Stomach (tissue), 9 donors: ENCODE data around the gene MYO18B. TPM values are rescaled to one million over a fixed set of nuclear protein-coding genes. Genes with fewer than 3 reads are reported as not detected.

ENCODE experiments used
- DNase-seq, 2 donors: peaks; one replicate each; pipeline versions ENCODE4 v3.0.0 to v3.0.0-alpha.2; 2013 to 2019
- H3K27ac ChIP-seq, 5 donors: fragments of 200-600 bp in 4 of 5; sonication (generic) in 4 of 5; one replicate each; pipeline ENCODE4 v1.5.1; 2013 to 2019; ENCODE audit warnings: mild to moderate bottlenecking in 1 of 5, moderate library complexity in 1 of 5
- H3K27me3 ChIP-seq, 3 donors: fragments of 200-600 bp; sonication (generic); one replicate each; pipeline ENCODE4 v1.5.1; 2017 to 2019; ENCODE audit warnings: mixed run types in 1 of 3
- H3K36me3 ChIP-seq, 4 donors: fragments of 200-600 bp; sonication (generic); 1 replicate in 3 of 4; 2 replicates in 1 of 4; pipeline ENCODE4 v1.5.1; 2016 to 2019
- H3K4me1 ChIP-seq, 4 donors: fragments of 200-600 bp; sonication (generic); one replicate each; pipeline ENCODE4 v1.5.1; 2016 to 2019
- H3K4me3 ChIP-seq, 4 donors: fragments of 200-600 bp; sonication (generic) in 3 of 4; one replicate each; pipeline ENCODE4 v1.5.1; 2016 to 2019; ENCODE audit warnings: mild to moderate bottlenecking in 1 of 4
- H3K9me3 ChIP-seq, 4 donors: fragments of 200-600 bp; sonication (generic); one replicate each; pipeline ENCODE4 v1.5.1; 2016 to 2019
- CTCF ChIP-seq, 7 experiments: fragments of 450-650 bp in 4 of 7; fragments of 200-600 bp in 3 of 7; sonication (generic) in 3 of 7; IDR thresholded peaks; one replicate each; pipeline ENCODE4 v1.5.1; 2016 to 2019; ENCODE audit warnings: antibody characterized with exemption in 7 of 7, control low read depth in 2 of 7, mild to moderate bottlenecking in 1 of 7
- EP300 ChIP-seq: sonication (generic); formaldehyde crosslinking; IDR thresholded peaks from one replicate; pipeline ENCODE4 v1.6.1; 2017; ENCODE audit warnings: antibody characterized with exemption
- POLR2A ChIP-seq, 4 donors: fragments of 450-650 bp; IDR thresholded peaks; one replicate each; pipeline ENCODE4 v1.6.1; 2016; ENCODE audit warnings: antibody characterized with exemption in 4 of 4, control low read depth in 2 of 4, mild to moderate bottlenecking in 1 of 4, moderate library complexity in 1 of 4
- POLR2AphosphoS5 ChIP-seq, 3 donors: sonication (generic); formaldehyde crosslinking; IDR thresholded peaks; one replicate each; pipeline ENCODE4 v1.6.1; 2016; ENCODE audit warnings: antibody characterized with exemption in 3 of 3
- WGBS, 5 donors: extraction: QIAGEN DNeasy Blood & Tissue Kit in 3 of 5; methylation state at CpG; one replicate each; pipeline versions ENCODE4 v1.1.5 to v1.1.7; 2013 to 2018; 5-methylcytosine and 5-hydroxymethylcytosine counted together
- intact Hi-C: fragments of 100-400 bp; cut with DNase I; formaldehyde crosslinking; loops from one replicate; pipeline ENCODE4 v1.15.1; 2023; ENCODE audit warnings: low total_unique reads
- polyA plus RNA-seq, 3 donors: library from polyadenylated mRNA; stranded (reverse); fragments of 200-250 nt; gene quantifications; one replicate each; pipeline ENCODE4 v1.2.3, GENCODE V29; 2013
- total RNA-seq, 5 donors: library from RNA; depleted of rRNA; stranded (reverse); fragments of >200 nt; gene quantifications; one replicate each; pipeline versions ENCODE4 v1.1.0 to v1.2.3, GENCODE V29; 2014 to 2016
- donor health status: healthy with polysubstance abuse.
- donor health status: Bipolar disorder and iron deficiency.
- donor health status: healthy.

The MYO18B gene
- total and polyA plus RNA-seq, 8 donors: 0.31 to 7.6 (median 0.92) TPM; not detected in 1

DNA sequence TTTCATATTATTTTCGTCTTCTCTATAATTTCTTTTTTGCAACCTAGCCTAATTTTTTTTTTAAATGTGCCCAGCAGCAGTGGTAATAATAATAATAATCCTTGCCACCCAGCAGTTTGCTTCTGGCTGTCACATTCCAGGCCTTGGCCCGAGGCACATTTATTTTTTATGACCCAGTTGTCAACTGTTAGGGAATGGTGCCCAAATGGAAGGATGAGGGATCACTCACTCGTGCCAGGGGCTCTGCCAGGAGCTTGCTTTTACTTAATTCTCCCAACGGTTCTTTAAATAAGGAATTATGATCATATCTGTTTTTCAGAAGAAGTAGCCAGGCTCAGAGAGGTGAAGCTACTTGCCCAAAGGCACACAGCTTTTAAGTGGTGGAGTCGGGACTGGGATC is 49.6 kb downstream of the MYO18B start:
- DNase-seq: no peak
- Histone ChIP-seq H3K9me3 (no peaks in the 10 kb centered on the region), H3K4me3 (no peak overlapping the region), H3K27ac (no peak overlapping the region), H3K4me1 (no peaks in the 10 kb centered on the region), H3K36me3 (no peaks in the 10 kb centered on the region), H3K27me3 (peaks cover 0 to 12% (median 0%) of the 10 kb centered on the region in 3 donors)
- 52 to 66% (median 61%) methylated on average over 5 of the region's 5 CpGs for WGBS, 5 donors
- no peak for TF ChIP-seq CTCF (IDR thresholded peaks at IDR 0.05)
- no peak for TF ChIP-seq EP300
- TF ChIP-seq POLR2A (IDR thresholded peaks at IDR 0.05): no peak
- no peak for TF ChIP-seq POLR2AphosphoS5 (IDR thresholded peaks at IDR 0.05)
- intact Hi-C loops: no loop called here

DNA sequence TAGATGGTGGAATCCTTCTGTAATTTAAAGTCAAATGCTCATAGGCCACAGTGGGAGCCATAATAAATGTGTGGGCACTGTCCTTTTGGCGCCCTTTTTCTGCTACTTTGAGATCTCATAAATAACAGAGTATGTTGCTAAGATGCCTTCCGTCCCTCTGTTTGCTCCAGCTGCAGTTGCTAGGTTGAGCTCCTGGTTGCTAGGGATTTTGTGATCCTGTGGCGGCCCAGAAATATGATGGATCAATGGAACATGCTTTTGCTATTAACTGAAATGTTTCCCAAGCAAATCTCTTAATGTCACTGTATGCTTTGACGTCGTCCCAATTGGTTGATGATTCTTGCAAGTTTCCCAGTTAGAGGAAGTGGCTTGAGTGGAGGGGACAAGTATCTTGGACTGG is 53.5 kb downstream of the MYO18B start:
- H3K9me3 ChIP-seq: no peaks in the 10 kb centered on the region
- peaks cover 0 to 38% (median 0%) of the 10 kb centered on the region in 3 donors for H3K27me3 ChIP-seq
- TF ChIP-seq CTCF (IDR thresholded peaks at IDR 0.05): no peak
- no peak for TF ChIP-seq POLR2A (IDR thresholded peaks at IDR 0.05)
- TF ChIP-seq POLR2AphosphoS5 (IDR thresholded peaks at IDR 0.05): no peak
- TF ChIP-seq EP300: no peak
- intact Hi-C loops: no loop called here
- no peak overlapping the region for H3K27ac ChIP-seq
- no peak overlapping the region for H3K4me3 ChIP-seq
- 29 to 65% (median 44%) methylated on average over 5 of the region's 5 CpGs for WGBS, 5 donors
- H3K4me1 ChIP-seq: no peaks in the 10 kb centered on the region
- peak in 1 of 2 donors; percentile 31 for DNase-seq
- no peaks in the 10 kb centered on the region for H3K36me3 ChIP-seq

DNA sequence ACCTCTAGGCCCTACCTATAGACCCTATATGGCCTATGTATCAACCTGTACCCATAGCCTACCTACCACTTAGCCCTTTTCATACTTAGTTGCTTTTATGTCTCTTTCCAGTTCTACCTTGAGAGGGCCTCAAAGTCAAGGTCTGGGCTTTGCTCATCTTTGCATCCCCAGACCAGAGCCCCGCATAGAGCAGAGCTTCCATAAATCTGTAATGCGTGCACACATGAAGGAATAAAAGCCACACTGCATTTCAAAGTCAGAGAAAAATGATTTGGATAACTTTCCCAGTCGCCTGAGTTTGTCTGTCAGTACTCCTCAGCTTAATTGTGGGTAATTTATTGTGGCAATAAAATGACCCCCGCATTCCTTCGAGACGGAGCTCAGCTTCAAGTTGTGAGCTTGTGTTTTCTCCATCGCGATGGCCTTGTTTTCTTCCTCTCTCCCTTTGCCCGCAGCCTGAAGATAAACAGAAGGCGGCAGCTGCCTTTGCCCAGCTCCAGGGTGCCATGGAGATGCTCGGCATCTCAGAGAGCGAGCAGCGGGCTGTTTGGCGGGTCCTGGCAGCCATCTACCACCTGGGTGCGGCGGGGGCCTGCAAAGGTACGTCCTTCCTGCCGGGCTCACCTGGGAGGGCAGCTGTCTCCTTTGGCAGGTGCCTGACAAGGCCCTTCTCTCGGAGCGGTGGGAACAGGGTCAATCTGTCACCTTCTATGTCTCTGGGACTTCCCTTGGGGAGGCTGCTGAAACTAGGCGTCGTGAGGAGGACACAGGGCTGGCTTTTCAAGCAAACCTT is 55.7 kb downstream of the MYO18B start:
- H3K27me3 ChIP-seq: peaks cover 0 to 52% (median 0%) of the 10 kb centered on the region in 3 donors
- H3K9me3 ChIP-seq: no peaks in the 10 kb centered on the region
- 68 to 78% (median 75%) methylated on average over 16 to 22 of the region's 22 CpGs for WGBS, 5 donors
- no peak for DNase-seq
- H3K4me3 ChIP-seq: no peak overlapping the region
- TF ChIP-seq POLR2A (IDR thresholded peaks at IDR 0.05): no peak
- TF ChIP-seq EP300: no peak
- TF ChIP-seq POLR2AphosphoS5 (IDR thresholded peaks at IDR 0.05): no peak
- no peak for TF ChIP-seq CTCF (IDR thresholded peaks at IDR 0.05)
- no peak overlapping the region for H3K27ac ChIP-seq
- no peaks in the 10 kb centered on the region for H3K36me3 ChIP-seq
- H3K4me1 ChIP-seq: no peaks in the 10 kb centered on the region
- intact Hi-C loops: no loop called here

- H3K4me1 ChIP-seq: no peaks in the 10 kb centered on the region
- DNase-seq: no peak
- intact Hi-C loops: no loop called here
- no peak overlapping the region for H3K4me3 ChIP-seq
- H3K27ac ChIP-seq: no peak overlapping the region
- H3K36me3 ChIP-seq: no peaks in the 10 kb centered on the region
- TF ChIP-seq EP300 (no peak), POLR2A (IDR thresholded peaks at IDR 0.05) (no peak), CTCF (IDR thresholded peaks at IDR 0.05) (no peak), POLR2AphosphoS5 (IDR thresholded peaks at IDR 0.05) (no peak)
- peaks cover 0 to 57% (median 0%) of the 10 kb centered on the region in 3 donors for H3K27me3 ChIP-seq
- no peaks in the 10 kb centered on the region for H3K9me3 ChIP-seq
- 53 to 63% (median 57%) methylated on average over 5 of the region's 5 CpGs for WGBS, 5 donors
Observed at GRCh38 chr22:25800766-25801165, 58.8 kb downstream of the MYO18B start.
